Esophagus (tissue), 2 donors: ENCODE measurements around the gene IL17REL. TPM values are rescaled to one million over a fixed set of nuclear protein-coding genes. Genes with fewer than 3 reads are reported as not detected.

ENCODE experiments used
- H3K27ac ChIP-seq, 2 donors: one replicate each; pipeline ENCODE4 v1.5.1; 2013; ENCODE audit warnings: low read depth in 2 of 2, mild to moderate bottlenecking in 2 of 2, inconsistent platforms in 1 of 2, low read length in 1 of 2, moderate library complexity in 1 of 2
- H3K27me3 ChIP-seq, 2 donors: one replicate each; pipeline ENCODE4 v1.6.1; 2013; ENCODE audit warnings: low read length in 2 of 2, control low read depth in 1 of 2, mild to moderate bottlenecking in 1 of 2; ENCODE audit not compliant: insufficient read depth in 2 of 2, control insufficient read depth in 1 of 2
- H3K36me3 ChIP-seq, 2 donors: one replicate each; pipeline ENCODE4 v1.6.1; 2013; ENCODE audit warnings: low read length in 1 of 2; ENCODE audit not compliant: control insufficient read depth in 2 of 2, insufficient read depth in 2 of 2
- H3K4me1 ChIP-seq, 2 donors: one replicate each; pipeline ENCODE4 v1.6.1; 2013; ENCODE audit warnings: low read length in 1 of 2; ENCODE audit not compliant: control insufficient read depth in 2 of 2, insufficient read depth in 2 of 2
- H3K4me3 ChIP-seq, 2 donors: one replicate each; pipeline ENCODE4 v1.5.1; 2013; ENCODE audit warnings: low read length in 2 of 2, mild to moderate bottlenecking in 2 of 2, low read depth in 1 of 2, moderate library complexity in 1 of 2
- H3K9me3 ChIP-seq, 2 donors: one replicate each; pipeline ENCODE4 v1.6.1; 2013; ENCODE audit warnings: mild to moderate bottlenecking in 2 of 2, low read depth in 1 of 2, low read length in 1 of 2, moderate library complexity in 1 of 2; ENCODE audit not compliant: control insufficient read depth in 2 of 2, insufficient read depth in 1 of 2
- WGBS, 2 donors: extraction: QIAGEN DNeasy Blood & Tissue Kit; methylation state at CpG; one replicate each; pipeline ENCODE4 v1.1.7; 2013; 5-methylcytosine and 5-hydroxymethylcytosine counted together
- polyA plus RNA-seq, 2 donors: library from polyadenylated mRNA; stranded (reverse); fragments of 200-250 nt; gene quantifications; one replicate each; pipeline ENCODE4 v1.2.3, GENCODE V29; 2013
- donor health status: healthy with polysubstance abuse.
- donor health status: Bipolar disorder and iron deficiency.

IL17REL gene
- polyA plus RNA-seq, 2 donors: not detected

GRCh38 chr22:50057278-50058060 is 44.9 kb upstream of the IL17REL start:
- H3K27me3 ChIP-seq: peaks cover 0 to 7% of the 10 kb centered on the region in 2 donors

GRCh38 chr22:50056214-50056972 is 43.8 kb upstream of the IL17REL start:
- H3K36me3 ChIP-seq: no peaks in the 10 kb centered on the region
- WGBS, 2 donors: 77 to 78% methylated on average over 34 of the region's 34 CpGs
- H3K4me3 ChIP-seq: no peak overlapping the region
- no peak overlapping the region for H3K27ac ChIP-seq
- peaks cover 0 to 7% of the 10 kb centered on the region in 2 donors for H3K27me3 ChIP-seq
- no peaks in the 10 kb centered on the region for H3K4me1 ChIP-seq
- peaks cover 3 to 8% of the 10 kb centered on the region in 2 donors for H3K9me3 ChIP-seq

More at GRCh38 chr22:50057278-50058060, 44.9 kb upstream of the IL17REL start:
- WGBS, 2 donors: 81 to 84% methylated on average over 12 to 14 of the region's 14 CpGs
- Histone ChIP-seq H3K9me3 (peaks cover 3 to 8% of the 10 kb centered on the region in 2 donors), H3K27ac (no peak overlapping the region), H3K4me1 (no peaks in the 10 kb centered on the region), H3K4me3 (no peak overlapping the region), H3K36me3 (no peaks in the 10 kb centered on the region)

GRCh38 chr22:50053861-50054260 is 41.3 kb upstream of the IL17REL start:
- H3K27me3 ChIP-seq: peaks cover 0 to 7% of the 10 kb centered on the region in 2 donors
- peaks cover 3 to 8% of the 10 kb centered on the region in 2 donors for H3K9me3 ChIP-seq
- H3K27ac ChIP-seq: no peak overlapping the region
- no peaks in the 10 kb centered on the region for H3K4me1 ChIP-seq
- no peaks in the 10 kb centered on the region for H3K36me3 ChIP-seq
- 84 to 88% methylated on average over 18 of the region's 18 CpGs for WGBS, 2 donors
- H3K4me3 ChIP-seq: no peak overlapping the region

GRCh38 chr22:50051930-50052329 is 39.4 kb upstream of the IL17REL start:
- Histone ChIP-seq H3K27me3 (no peaks in the 10 kb centered on the region), H3K36me3 (no peaks in the 10 kb centered on the region), H3K4me3 (no peak overlapping the region), H3K27ac (no peak overlapping the region), H3K4me1 (no peaks in the 10 kb centered on the region), H3K9me3 (peaks cover 0 to 8% of the 10 kb centered on the region in 2 donors)
- 87 to 91% methylated on average over 18 of the region's 18 CpGs for WGBS, 2 donors

GRCh38 chr22:50049299-50050195 is 37.0 kb upstream of the IL17REL start:
- H3K36me3 ChIP-seq: no peaks in the 10 kb centered on the region
- no peak overlapping the region for H3K4me3 ChIP-seq
- H3K4me1 ChIP-seq: no peaks in the 10 kb centered on the region
- H3K27me3 ChIP-seq: no peaks in the 10 kb centered on the region
- H3K27ac ChIP-seq: no peak overlapping the region
- H3K9me3 ChIP-seq: peaks cover 0 to 8% of the 10 kb centered on the region in 2 donors
- WGBS, 2 donors: 86 to 88% methylated on average over 36 of the region's 36 CpGs

- H3K36me3 ChIP-seq: no peaks in the 10 kb centered on the region
- H3K27ac ChIP-seq: no peak overlapping the region
- H3K4me1 ChIP-seq: no peaks in the 10 kb centered on the region
- H3K4me3 ChIP-seq: no peak overlapping the region
- H3K9me3 ChIP-seq: peaks cover 0 to 3% of the 10 kb centered on the region in 2 donors
- 86 to 88% methylated on average over 17 of the region's 17 CpGs for whole genome bisulfite sequencing, 2 donors
- no peaks in the 10 kb centered on the region for H3K27me3 ChIP-seq
These were observed 36.3 kb upstream of the IL17REL start for GRCh38 chr22:50048836-50049235.

- Histone ChIP-seq H3K27me3 (no peaks in the 10 kb centered on the region), H3K27ac (no peak overlapping the region), H3K36me3 (no peaks in the 10 kb centered on the region), H3K4me3 (no peak overlapping the region), H3K9me3 (no peaks in the 10 kb centered on the region), H3K4me1 (no peaks in the 10 kb centered on the region)
- WGBS, 2 donors: 80 to 84% methylated on average over 12 of the region's 12 CpGs
These were observed 35.6 kb upstream of the IL17REL start for GRCh38 chr22:50048061-50048765.

GRCh38 chr22:50047346-50047745 is 34.8 kb upstream of the IL17REL start:
- Histone ChIP-seq H3K4me1 (no peaks in the 10 kb centered on the region), H3K4me3 (no peak overlapping the region), H3K27ac (no peak overlapping the region), H3K9me3 (no peaks in the 10 kb centered on the region), H3K27me3 (no peaks in the 10 kb centered on the region), H3K36me3 (no peaks in the 10 kb centered on the region)
- 88 to 89% methylated on average over 16 of the region's 16 CpGs for WGBS, 2 donors
